OCI-LY7 (cell line): ENCODE results near the gene CTBS. TPM values are rescaled to one million over a fixed set of nuclear protein-coding genes. Genes with fewer than 3 reads are reported as not detected.

Source experiments
- BruUV-seq: library from RNA; stranded (reverse); fragments of 400-500 nt; replicated peaks from 2 replicates; lab custom pipeline; 2021; lab: Mats Ljungman, UMichigan
- CTCF ChIA-PET: fragments of 300-600 bp; sonication (Branson Sonifier 250); formaldehyde crosslinking; loops from one replicate; lab custom pipeline; 2022; ENCODE audit warnings: antibody characterized with exemption; ENCODE audit not compliant: unreplicated experiment; lab: Charles Lee
- POLR2A ChIA-PET: fragments of 300-600 bp; sonication (Branson Sonifier 250); formaldehyde crosslinking; loops from one replicate; lab custom pipeline; 2022; ENCODE audit warnings: antibody characterized with exemption; lab: Charles Lee
- DNase-seq: peaks from one replicate; pipeline ENCODE4 v3.0.0-alpha.2; 2015; ENCODE audit warnings: low spot score
- H2AFZ ChIP-seq: fragments of 200-600 bp; sonication (generic), shearing (Covaris generic); 2 replicates; pipeline ENCODE4 v1.6.1; 2014; ENCODE audit warnings: mild to moderate bottlenecking, antibody characterized with exemption, low read length, moderate library complexity
- H3K27ac ChIP-seq: fragments of 200-600 bp; sonication (generic); 2 replicates; pipeline ENCODE4 v1.5.1; 2014; ENCODE audit warnings: mixed run types, low read depth, mild to moderate bottlenecking, moderate library complexity, low read length, inconsistent platforms; ENCODE audit not compliant: poor library complexity, severe bottlenecking
- H3K36me3 ChIP-seq: fragments of 200-600 bp; sonication (generic); 2 replicates; pipeline ENCODE4 v1.6.1; 2014; ENCODE audit warnings: mild to moderate bottlenecking, antibody characterized with exemption, low read length, moderate library complexity, mixed read lengths; ENCODE audit not compliant: insufficient read depth
- H3K4me1 ChIP-seq: fragments of 200-600 bp; sonication (generic); 2 replicates; pipeline ENCODE4 v1.5.1; 2014; ENCODE audit warnings: mild to moderate bottlenecking, low read length; ENCODE audit not compliant: insufficient read depth, poor library complexity, severe bottlenecking
- H3K4me2 ChIP-seq: fragments of 200-600 bp; sonication (generic); 2 replicates; pipeline ENCODE4 v1.6.1; 2014; ENCODE audit warnings: mild to moderate bottlenecking, low read length
- H3K4me3 ChIP-seq: fragments of 200-600 bp; sonication (generic); 2 replicates; pipeline ENCODE4 v1.5.1; 2014; ENCODE audit warnings: mild to moderate bottlenecking, low read depth, low read length; ENCODE audit not compliant: poor library complexity, severe bottlenecking
- H3K79me2 ChIP-seq: fragments of 200-600 bp; sonication (generic); 2 replicates; pipeline ENCODE4 v1.6.1; 2016; ENCODE audit warnings: low read depth, mild to moderate bottlenecking, low read length, moderate library complexity, mixed read lengths; ENCODE audit not compliant: insufficient read depth
- H3K9me2 ChIP-seq: fragments of 200-600 bp; sonication (generic); 2 replicates; pipeline ENCODE4 v1.6.1; 2016; ENCODE audit warnings: mild to moderate bottlenecking, low read length, mixed read lengths; ENCODE audit not compliant: insufficient read depth
- H3K9me3 ChIP-seq: fragments of 200-600 bp; sonication (generic); 2 replicates; pipeline ENCODE4 v1.6.1; 2014; ENCODE audit warnings: mild to moderate bottlenecking, mixed run types, low read length, mixed read lengths
- H4K20me1 ChIP-seq: fragments of 200-600 bp; sonication (generic); 2 replicates; pipeline ENCODE4 v1.6.1; 2014; ENCODE audit warnings: mild to moderate bottlenecking, antibody characterized with exemption, low read length, moderate library complexity, mixed read lengths; ENCODE audit not compliant: insufficient read depth
- CTCF ChIP-seq: fragments of 200-600 bp; sonication (generic); conservative IDR thresholded peaks from 2 replicates; pipeline ENCODE4 v1.5.1; 2014; ENCODE audit warnings: mild to moderate bottlenecking, antibody characterized with exemption, low read length, moderate library complexity, mixed read lengths
- EZH2phosphoT487 ChIP-seq: fragments of 200-600 bp; sonication (generic); IDR thresholded peaks from 2 replicates; pipeline ENCODE4 v1.6.1; 2018; ENCODE audit warnings: low read depth, borderline replicate concordance, mild to moderate bottlenecking, mixed run types, antibody characterized with exemption, low read length, moderate library complexity, mixed read lengths
- intact Hi-C: fragments of 100-400 bp; cut with micrococcal nuclease; formaldehyde crosslinking; loops from one replicate; pipeline ENCODE4 v1.10.0; 2022; ENCODE audit not compliant: unreplicated experiment
- total RNA-seq, 2 experiments: library from RNA; depleted of rRNA in 1 of 2; stranded (reverse); fragments of >200 nt in 1 of 2; shearing (Covaris generic) in 1 of 2; gene quantifications; 2 replicates each; pipeline ENCODE4 v1.2.3, GENCODE V29; 2014 to 2022

The CTBS gene
- total RNA-seq, 2 experiments from 2014 or later = 4.5 to 9.3 TPM

GRCh38 chr1:84587099-84587498 lies 12.9 kb upstream of the CTBS start:
- intact Hi-C loops = no loop called here
- no peaks in the 10 kb centered on the region for H3K4me1 ChIP-seq
- no peak for TF ChIP-seq CTCF
- no peak for TF ChIP-seq EZH2phosphoT487
- H4K20me1 ChIP-seq = no peaks in the 10 kb centered on the region
- 0 out of 2 replicates have a peak, but pooled peaks cover 4% of the 10 kb centered on the region for H3K9me3 ChIP-seq
- no peak overlapping the region for H3K4me3 ChIP-seq
- CTCF ChIA-PET = no interaction called here
- no TSS peak for BruUV-seq
- H3K27ac ChIP-seq = no peak overlapping the region
- POLR2A ChIA-PET = no interaction called here
- H3K9me2 ChIP-seq = no peaks in the 10 kb centered on the region
- no peaks in the 10 kb centered on the region for H3K79me2 ChIP-seq
- no peak for DNase-seq
- no peak overlapping the region for H2AFZ ChIP-seq
- no peak overlapping the region for H3K4me2 ChIP-seq
- no peaks in the 10 kb centered on the region for H3K36me3 ChIP-seq

GRCh38 chr1:84585803-84586202 lies 11.6 kb upstream of the CTBS start:
- no peak overlapping the region for H3K27ac ChIP-seq
- no peaks in the 10 kb centered on the region for H3K36me3 ChIP-seq
- DNase-seq = no peak
- no peaks in the 10 kb centered on the region for H3K9me2 ChIP-seq
- no TSS peak for BruUV-seq
- H3K4me3 ChIP-seq = no peak overlapping the region
- H3K79me2 ChIP-seq = no peaks in the 10 kb centered on the region
- no peaks in the 10 kb centered on the region for H4K20me1 ChIP-seq
- H3K9me3 ChIP-seq = 0 out of 2 replicates have a peak, but pooled peaks cover 4% of the 10 kb centered on the region
- no peak overlapping the region for H2AFZ ChIP-seq
- no peak overlapping the region for H3K4me2 ChIP-seq
- intact Hi-C loops = no loop called here
- POLR2A ChIA-PET = interaction anchor here (0.6 to 0.7 kb wide), 6 partner anchors 17 to 484 kb away, joined by 3 to 6 read pairs (median 3); no protein-coding TSS in a partner anchor
- no peaks in the 10 kb centered on the region for H3K4me1 ChIP-seq
- no peak for TF ChIP-seq CTCF
- TF ChIP-seq EZH2phosphoT487 = no peak
- CTCF ChIA-PET = interaction anchor here (0.6 kb wide), 1 partner anchor 283 kb away, joined by 3 read pairs; no protein-coding TSS in a partner anchor

GRCh38 chr1:84584126-84584525 lies 9.9 kb upstream of the CTBS start:
- H3K4me2 ChIP-seq = no peak overlapping the region
- DNase-seq = no peak
- BruUV-seq = no TSS peak
- ChIA-PET POLR2A (interaction anchor here (1.0 to 1.2 kb wide), 3 partner anchors 9 to 96 kb away, joined by 3 to 7 read pairs (median 3); partner anchors contain the start of gene CTBS), CTCF (interaction anchor here (1.0 kb wide), 1 partner anchor 10 kb away, joined by 3 read pairs; the partner anchor contains the start of gene CTBS)
- H4K20me1 ChIP-seq = no peaks in the 10 kb centered on the region
- no peak for TF ChIP-seq EZH2phosphoT487
- no peak for TF ChIP-seq CTCF
- no peaks in the 10 kb centered on the region for H3K9me2 ChIP-seq
- H3K4me3 ChIP-seq = no peak overlapping the region
- intact Hi-C loops = no loop called here
- no peaks in the 10 kb centered on the region for H3K36me3 ChIP-seq
- no peaks in the 10 kb centered on the region for H3K79me2 ChIP-seq
- no peak overlapping the region for H3K27ac ChIP-seq
- H3K4me1 ChIP-seq = no peaks in the 10 kb centered on the region
- H3K9me3 ChIP-seq = 0 out of 2 replicates have a peak, but pooled peaks cover 4% of the 10 kb centered on the region
- no peak overlapping the region for H2AFZ ChIP-seq
